WTC11 (cell line): ENCODE results near the gene EHBP1.

Experiments
- KAT7 ChIP-seq: sonication (generic); formaldehyde crosslinking; IDR thresholded peaks from 2 replicates; pipeline ENCODE4 v1.8.1; 2023; ENCODE audit warnings: missing genetic modification reagents, mild to moderate bottlenecking, borderline replicate concordance
- MXD4 ChIP-seq: fragments of 250-450 bp; sonication (Bioruptor Pico); IDR thresholded peaks from 2 replicates; pipeline ENCODE4 v1.8.0; 2021; ENCODE audit warnings: mild to moderate bottlenecking, moderate library complexity, borderline replicate concordance
- TF ChIP-seq, protein P1 (sequence below): fragments of 200-600 bp; IDR thresholded peaks from 2 replicates; pipeline ENCODE4 v1.8.0; 2022; ENCODE audit warnings: antibody characterized with exemption
- TF ChIP-seq, protein P2 (sequence below): sonication (generic); formaldehyde crosslinking; IDR thresholded peaks from 2 replicates; pipeline ENCODE4 v1.8.1; 2023; ENCODE audit warnings: mild to moderate bottlenecking, missing genetic modification reagents, borderline replicate concordance
- TF ChIP-seq, protein P3 (sequence below): sonication (generic); formaldehyde crosslinking; IDR thresholded peaks from 2 replicates; pipeline ENCODE4 v1.8.1; 2022; ENCODE audit warnings: low read depth, mild to moderate bottlenecking, moderate library complexity, missing genetic modification reagents, borderline replicate concordance

GRCh38 chr2:62733546-62733945 is 28.0 kb downstream of the EHBP1 start:
- TF ChIP-seq MXD4 (CRISPR knock-in tag), result no peak
- TF ChIP-seq, protein P1, sequence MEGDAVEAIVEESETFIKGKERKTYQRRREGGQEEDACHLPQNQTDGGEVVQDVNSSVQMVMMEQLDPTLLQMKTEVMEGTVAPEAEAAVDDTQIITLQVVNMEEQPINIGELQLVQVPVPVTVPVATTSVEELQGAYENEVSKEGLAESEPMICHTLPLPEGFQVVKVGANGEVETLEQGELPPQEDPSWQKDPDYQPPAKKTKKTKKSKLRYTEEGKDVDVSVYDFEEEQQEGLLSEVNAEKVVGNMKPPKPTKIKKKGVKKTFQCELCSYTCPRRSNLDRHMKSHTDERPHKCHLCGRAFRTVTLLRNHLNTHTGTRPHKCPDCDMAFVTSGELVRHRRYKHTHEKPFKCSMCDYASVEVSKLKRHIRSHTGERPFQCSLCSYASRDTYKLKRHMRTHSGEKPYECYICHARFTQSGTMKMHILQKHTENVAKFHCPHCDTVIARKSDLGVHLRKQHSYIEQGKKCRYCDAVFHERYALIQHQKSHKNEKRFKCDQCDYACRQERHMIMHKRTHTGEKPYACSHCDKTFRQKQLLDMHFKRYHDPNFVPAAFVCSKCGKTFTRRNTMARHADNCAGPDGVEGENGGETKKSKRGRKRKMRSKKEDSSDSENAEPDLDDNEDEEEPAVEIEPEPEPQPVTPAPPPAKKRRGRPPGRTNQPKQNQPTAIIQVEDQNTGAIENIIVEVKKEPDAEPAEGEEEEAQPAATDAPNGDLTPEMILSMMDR, result no peak
- TF ChIP-seq, protein P2, sequence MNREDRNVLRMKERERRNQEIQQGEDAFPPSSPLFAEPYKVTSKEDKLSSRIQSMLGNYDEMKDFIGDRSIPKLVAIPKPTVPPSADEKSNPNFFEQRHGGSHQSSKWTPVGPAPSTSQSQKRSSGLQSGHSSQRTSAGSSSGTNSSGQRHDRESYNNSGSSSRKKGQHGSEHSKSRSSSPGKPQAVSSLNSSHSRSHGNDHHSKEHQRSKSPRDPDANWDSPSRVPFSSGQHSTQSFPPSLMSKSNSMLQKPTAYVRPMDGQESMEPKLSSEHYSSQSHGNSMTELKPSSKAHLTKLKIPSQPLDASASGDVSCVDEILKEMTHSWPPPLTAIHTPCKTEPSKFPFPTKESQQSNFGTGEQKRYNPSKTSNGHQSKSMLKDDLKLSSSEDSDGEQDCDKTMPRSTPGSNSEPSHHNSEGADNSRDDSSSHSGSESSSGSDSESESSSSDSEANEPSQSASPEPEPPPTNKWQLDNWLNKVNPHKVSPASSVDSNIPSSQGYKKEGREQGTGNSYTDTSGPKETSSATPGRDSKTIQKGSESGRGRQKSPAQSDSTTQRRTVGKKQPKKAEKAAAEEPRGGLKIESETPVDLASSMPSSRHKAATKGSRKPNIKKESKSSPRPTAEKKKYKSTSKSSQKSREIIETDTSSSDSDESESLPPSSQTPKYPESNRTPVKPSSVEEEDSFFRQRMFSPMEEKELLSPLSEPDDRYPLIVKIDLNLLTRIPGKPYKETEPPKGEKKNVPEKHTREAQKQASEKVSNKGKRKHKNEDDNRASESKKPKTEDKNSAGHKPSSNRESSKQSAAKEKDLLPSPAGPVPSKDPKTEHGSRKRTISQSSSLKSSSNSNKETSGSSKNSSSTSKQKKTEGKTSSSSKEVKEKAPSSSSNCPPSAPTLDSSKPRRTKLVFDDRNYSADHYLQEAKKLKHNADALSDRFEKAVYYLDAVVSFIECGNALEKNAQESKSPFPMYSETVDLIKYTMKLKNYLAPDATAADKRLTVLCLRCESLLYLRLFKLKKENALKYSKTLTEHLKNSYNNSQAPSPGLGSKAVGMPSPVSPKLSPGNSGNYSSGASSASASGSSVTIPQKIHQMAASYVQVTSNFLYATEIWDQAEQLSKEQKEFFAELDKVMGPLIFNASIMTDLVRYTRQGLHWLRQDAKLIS, result no peak
- TF ChIP-seq, protein P3, sequence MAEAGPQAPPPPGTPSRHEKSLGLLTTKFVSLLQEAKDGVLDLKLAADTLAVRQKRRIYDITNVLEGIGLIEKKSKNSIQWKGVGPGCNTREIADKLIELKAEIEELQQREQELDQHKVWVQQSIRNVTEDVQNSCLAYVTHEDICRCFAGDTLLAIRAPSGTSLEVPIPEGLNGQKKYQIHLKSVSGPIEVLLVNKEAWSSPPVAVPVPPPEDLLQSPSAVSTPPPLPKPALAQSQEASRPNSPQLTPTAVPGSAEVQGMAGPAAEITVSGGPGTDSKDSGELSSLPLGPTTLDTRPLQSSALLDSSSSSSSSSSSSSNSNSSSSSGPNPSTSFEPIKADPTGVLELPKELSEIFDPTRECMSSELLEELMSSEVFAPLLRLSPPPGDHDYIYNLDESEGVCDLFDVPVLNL (CRISPR knock-in tag), result no peak
- TF ChIP-seq KAT7 (CRISPR knock-in tag), result no peak
